ENCODE results near the gene UNC5A.

DNA sequence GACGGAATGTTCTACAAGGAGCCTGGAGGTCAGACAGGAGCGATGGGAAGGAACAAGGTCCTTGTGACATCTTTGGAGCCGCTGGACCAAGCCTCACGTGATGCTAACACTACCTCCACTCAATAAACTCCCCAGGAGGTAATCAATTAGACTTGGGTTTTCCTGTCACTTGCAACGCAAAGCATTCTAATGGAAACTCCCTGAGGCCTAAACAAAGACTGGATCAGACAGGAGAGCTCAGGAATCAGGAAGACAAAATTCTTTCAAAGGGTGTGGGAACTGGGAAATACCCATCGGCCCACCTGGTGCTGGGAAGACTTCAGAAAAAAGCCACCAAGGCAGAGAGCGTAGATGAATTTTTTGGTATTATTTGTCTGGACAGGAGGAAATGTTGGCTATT, 22.3 kb upstream of the UNC5A start:
- TF ChIP-seq POLR2A (IDR thresholded peaks at IDR 0.05): no peak
- TF ChIP-seq, protein P1, sequence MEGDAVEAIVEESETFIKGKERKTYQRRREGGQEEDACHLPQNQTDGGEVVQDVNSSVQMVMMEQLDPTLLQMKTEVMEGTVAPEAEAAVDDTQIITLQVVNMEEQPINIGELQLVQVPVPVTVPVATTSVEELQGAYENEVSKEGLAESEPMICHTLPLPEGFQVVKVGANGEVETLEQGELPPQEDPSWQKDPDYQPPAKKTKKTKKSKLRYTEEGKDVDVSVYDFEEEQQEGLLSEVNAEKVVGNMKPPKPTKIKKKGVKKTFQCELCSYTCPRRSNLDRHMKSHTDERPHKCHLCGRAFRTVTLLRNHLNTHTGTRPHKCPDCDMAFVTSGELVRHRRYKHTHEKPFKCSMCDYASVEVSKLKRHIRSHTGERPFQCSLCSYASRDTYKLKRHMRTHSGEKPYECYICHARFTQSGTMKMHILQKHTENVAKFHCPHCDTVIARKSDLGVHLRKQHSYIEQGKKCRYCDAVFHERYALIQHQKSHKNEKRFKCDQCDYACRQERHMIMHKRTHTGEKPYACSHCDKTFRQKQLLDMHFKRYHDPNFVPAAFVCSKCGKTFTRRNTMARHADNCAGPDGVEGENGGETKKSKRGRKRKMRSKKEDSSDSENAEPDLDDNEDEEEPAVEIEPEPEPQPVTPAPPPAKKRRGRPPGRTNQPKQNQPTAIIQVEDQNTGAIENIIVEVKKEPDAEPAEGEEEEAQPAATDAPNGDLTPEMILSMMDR (IDR thresholded peaks at IDR 0.05): no peak

Measured in testis (tissue), 2 donors.